OCI-LY3 (cell line): ENCODE results near the gene WNT2.

ENCODE experiments used
- EZH2phosphoT487 ChIP-seq: fragments of 200-600 bp; shearing (Covaris generic); IDR thresholded peaks from 2 replicates; pipeline ENCODE4 v1.6.1; 2018; ENCODE audit warnings: antibody characterized with exemption, mixed run types, low read depth
- TF ChIP-seq, protein P1 (sequence below): fragments of 200-600, 300-600 bp; sonication (generic); IDR thresholded peaks from 2 replicates; pipeline ENCODE4 v1.5.1; 2014; ENCODE audit warnings: antibody characterized with exemption, low read length, low read depth

- TF ChIP-seq, protein P1, sequence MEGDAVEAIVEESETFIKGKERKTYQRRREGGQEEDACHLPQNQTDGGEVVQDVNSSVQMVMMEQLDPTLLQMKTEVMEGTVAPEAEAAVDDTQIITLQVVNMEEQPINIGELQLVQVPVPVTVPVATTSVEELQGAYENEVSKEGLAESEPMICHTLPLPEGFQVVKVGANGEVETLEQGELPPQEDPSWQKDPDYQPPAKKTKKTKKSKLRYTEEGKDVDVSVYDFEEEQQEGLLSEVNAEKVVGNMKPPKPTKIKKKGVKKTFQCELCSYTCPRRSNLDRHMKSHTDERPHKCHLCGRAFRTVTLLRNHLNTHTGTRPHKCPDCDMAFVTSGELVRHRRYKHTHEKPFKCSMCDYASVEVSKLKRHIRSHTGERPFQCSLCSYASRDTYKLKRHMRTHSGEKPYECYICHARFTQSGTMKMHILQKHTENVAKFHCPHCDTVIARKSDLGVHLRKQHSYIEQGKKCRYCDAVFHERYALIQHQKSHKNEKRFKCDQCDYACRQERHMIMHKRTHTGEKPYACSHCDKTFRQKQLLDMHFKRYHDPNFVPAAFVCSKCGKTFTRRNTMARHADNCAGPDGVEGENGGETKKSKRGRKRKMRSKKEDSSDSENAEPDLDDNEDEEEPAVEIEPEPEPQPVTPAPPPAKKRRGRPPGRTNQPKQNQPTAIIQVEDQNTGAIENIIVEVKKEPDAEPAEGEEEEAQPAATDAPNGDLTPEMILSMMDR, result no peak
- no peak for TF ChIP-seq EZH2phosphoT487
Observed at GRCh38 chr7:117250801-117251200, 72.1 kb downstream of the WNT2 start.
